GM18909 (cell line): ENCODE data around the gene ZNF184.

Source experiments
- ATAC-seq: cut with Tn5 transposase; IDR thresholded peaks from one replicate; pipeline ENCODE4 v1.9.1; 2021; ENCODE audit warnings: mild to moderate bottlenecking; ENCODE audit not compliant: unreplicated experiment, poor library complexity

Gene ZNF184

DNA sequence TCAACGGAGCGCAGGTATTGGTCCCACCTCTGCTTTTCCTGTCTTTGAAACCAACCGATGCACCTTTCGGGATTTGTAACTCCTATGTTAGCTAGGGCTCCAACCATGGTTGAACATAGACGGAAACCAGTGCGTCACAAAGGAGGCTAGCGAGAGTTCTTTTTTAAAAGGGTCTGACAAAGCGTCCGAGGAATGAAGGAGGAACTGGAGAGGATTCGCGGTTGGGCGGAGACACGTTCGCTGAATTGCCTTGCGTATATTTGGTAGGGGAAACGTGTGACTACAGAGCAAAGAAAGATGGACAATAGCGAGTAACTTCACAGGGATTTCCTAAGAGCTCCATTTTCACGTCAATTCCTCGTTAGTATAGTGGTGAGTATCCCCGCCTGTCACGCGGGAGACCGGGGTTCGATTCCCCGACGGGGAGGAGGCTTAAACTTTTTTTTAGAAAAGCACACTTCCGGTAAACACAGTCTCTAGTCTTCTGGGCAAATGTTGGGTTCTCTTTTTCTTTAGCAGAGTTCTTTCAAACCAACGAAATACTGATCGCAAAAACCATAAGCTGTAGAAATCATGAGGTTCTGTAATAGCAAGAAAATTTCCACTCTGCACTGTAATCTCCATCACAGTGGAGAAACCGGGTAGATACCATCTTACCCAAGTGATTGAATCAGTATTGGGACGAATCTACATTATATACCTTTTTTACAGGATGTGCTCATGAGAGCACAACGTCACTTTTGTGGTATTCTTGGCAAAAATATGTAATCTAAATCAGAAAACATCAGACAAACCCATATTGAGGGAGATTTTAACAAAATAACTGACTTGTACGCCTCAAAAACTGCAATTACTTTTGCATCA is 6.6 kb upstream of the ZNF184 start:
- ATAC-seq: peak; percentile 61

GRCh38 chr6:27478706-27479318 is 5.9 kb upstream of the ZNF184 start:
- ATAC-seq: peak; percentile 70

DNA sequence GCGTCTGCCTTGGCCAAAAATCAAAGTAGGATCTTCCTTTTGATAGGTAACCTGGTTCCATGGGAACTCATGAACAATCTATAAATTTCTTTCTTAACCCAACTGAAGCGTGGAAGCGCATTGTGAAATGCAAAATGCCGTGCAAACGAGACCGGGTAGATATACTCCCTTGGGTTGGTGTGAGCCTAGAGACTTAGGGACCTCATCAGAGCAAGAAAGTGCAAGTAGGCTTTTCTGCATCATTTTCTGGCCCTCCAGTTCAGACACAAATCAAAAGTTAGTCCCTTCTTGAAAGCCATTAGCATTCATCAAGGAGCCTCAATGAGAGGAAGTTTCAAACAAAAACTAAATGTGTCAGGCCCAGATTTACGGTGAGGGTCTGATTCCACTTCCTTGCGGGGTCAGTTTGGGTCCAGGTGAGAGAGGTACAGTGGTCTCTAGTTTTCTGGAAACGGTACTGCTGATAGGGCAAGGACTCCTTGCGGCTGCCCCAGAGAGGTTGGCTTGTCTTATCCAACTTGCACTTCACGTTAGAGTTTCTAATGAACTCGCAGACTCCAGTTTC is 5.3 kb upstream of the ZNF184 start:
- ATAC-seq: peak; percentile 21

DNA sequence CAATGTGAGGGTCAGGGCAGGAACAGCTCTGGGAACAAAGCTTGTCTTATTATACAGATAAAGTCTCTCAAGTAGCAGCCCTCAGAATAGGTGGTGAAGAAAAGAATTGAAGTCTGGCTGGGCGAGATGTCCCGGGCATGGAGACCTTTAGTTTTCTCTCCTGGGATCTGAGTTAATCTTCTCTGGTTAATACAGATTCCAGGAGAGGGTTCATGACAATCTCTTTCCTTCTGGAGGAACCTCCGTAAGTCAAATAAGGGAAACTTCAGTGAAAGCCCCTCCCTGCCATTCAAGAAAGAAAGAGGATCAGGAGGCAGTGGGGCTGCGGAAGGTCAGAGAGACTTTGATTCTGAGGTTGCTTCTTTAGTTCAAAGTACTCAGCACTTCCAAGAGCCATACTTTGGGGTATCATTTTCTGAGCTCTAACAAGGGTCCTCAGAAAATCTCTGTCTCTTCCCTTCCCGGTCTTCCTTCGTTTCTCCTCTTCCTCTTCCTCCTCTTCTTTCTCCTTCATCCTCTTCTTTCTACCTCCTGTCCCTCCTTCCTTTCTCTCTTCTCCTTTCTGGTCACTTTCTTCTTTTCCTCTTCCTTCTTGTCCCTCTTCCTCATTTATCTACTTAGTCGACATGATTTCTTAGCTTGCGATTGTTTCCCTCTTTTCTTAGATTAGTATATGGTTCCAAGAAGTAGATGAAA is 4.6 kb upstream of the ZNF184 start:
- ATAC-seq: no peak

DNA sequence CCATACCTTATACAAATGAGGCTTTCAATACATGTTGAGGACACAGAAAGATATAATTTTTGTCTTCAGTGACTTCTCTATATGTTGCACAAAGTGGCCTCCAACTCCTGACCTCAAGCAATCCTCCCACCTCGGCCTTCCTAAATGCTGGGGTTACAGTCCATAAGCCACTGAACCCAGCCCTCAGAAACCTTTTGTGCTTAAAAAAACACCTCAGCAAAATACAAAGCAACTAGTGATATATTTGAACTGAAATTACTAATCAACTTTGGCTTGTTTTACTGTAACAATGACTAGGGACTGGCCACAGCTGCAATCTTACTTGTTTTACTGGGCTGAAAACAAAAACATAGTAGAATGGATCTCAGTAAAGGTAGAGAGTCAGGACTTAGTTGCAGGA is 3.2 kb upstream of the ZNF184 start:
- ATAC-seq: no peak

- ATAC-seq: no peak
Measured at GRCh38 chr6:27474672-27475071, 1.8 kb upstream of the ZNF184 start.

DNA sequence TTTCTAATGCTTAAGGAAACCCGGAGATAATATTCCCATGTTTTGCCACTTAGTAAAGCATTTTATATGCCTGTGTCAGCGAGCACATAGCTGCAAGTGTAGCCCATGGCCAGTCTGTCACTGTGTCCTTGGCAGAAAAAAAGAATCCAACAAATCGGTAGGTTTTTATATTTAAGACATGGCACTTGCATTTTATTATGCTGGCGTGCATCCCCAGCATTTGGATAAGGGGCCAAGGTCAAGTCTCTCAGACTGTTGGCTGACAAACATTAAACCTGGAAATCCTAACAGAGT is 1.2 kb upstream of the ZNF184 start:
- ATAC-seq: no peak

DNA sequence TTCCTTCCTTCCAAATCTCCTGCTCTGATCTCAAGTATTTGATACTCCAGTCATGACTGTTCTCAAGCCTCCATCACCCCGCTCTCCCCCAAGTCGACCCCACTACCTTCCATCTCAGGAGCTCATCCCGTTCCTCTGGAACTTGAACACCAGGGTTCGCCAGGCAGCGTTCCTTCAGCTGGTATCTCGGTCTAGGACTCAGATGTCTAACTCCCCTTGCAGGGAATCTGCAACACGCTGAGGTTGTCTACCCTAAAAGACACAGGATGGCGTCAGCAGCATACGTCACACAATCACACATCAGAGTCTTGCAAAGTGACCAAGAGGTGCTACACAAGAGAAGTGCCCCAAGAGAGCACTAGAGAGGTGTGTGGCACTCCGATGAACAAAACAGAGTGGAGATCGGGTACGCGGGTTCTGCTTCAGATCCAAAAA is 706 bp downstream of the ZNF184 start:
- peak; percentile 43 for ATAC-seq

DNA sequence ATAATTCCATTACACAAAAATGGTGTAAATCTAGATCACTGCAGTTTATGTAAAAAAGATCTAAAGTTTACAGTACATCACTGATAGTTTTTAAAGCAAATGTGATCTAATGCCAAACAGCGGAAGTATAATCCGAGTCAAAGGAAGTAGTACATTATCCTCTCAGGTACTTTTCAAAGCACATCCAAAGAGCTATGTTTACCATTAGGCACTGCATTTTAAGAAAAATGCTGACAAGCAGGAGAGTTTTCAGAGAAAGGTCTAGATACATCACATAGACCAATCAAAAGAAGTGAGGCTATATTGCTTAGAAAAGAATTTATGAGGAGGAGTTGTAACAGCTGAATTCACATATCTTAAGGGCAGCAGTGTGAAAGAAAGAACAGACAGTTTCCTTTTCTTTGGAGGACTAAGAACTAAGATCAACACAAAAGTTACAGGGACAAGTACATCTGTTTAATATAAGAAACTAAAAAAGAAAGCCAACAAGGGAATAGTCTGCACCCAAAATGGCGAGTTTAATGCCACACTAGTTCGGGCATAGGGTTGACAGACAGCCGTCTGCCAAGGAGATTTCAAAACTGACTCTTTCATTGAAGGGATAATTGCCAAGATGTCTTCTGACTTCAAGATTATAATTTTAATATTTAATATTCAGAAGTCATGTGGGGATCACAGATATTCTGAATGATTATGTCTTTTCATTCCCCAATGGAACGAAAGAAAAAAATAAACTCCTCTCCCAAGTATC is 1.4 kb downstream of the ZNF184 start:
- no peak for ATAC-seq

- no peak for ATAC-seq
Measured at GRCh38 chr6:27470023-27470422, 2.9 kb downstream of the ZNF184 start.

GRCh38 chr6:27468334-27468733 is 4.6 kb downstream of the ZNF184 start:
- no peak for ATAC-seq

GRCh38 chr6:27452496-27452897 is 20.4 kb downstream of the ZNF184 start:
- ATAC-seq: no peak

GRCh38 chr6:27451660-27452390 is 21.1 kb downstream of the ZNF184 start:
- no peak for ATAC-seq

GRCh38 chr6:27448456-27448855 is 24.4 kb downstream of the ZNF184 start:
- no peak for ATAC-seq

DNA sequence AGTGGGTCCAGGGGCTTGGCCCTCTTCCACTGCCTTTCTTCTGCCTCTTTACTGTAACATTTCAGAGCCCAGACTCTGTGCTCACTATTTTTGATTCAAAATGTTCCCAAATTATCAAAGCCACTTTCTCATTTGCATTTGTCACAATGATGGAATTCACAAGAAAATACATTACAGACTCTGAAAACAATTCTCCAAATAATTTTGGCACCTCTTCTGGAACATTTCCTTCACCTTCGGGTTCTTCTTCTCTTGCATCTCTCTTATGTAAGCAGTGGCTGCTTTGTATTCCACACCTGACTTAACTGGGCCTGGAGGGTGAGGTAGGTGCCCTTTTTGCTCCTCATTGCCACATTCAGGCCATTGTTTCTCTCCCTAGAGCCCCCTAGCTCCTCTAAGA is 30.0 kb downstream of the ZNF184 start:
- no peak for ATAC-seq

DNA sequence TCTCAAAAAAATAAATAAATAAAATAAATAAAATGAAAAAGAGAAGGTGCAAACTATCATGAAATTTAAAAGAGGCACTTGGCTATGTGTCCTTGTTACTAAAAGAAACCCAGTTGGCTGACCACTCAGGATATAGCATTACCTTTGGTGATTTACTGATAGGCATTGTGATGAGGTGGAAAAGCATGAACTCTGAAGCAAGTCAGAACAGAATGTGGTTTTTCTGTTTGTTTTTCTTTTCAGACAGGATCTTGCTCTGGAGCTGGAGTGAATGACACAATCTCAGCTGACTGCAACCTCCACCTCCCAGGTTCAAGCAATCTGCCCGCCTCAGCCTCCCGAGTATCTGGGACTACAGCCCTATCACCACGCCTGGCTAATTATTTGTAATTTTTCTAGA is 31.9 kb downstream of the ZNF184 start:
- ATAC-seq: no peak

- no peak for ATAC-seq
Measured at GRCh38 chr6:27439371-27439770, 33.5 kb downstream of the ZNF184 start.

- no peak for ATAC-seq
Measured at GRCh38 chr6:27433714-27434113, 39.2 kb downstream of the ZNF184 start.

GRCh38 chr6:27428966-27429365 is 43.9 kb downstream of the ZNF184 start:
- ATAC-seq: no peak

- no peak for ATAC-seq
Measured at GRCh38 chr6:27428502-27428901, 44.4 kb downstream of the ZNF184 start.
